ENCODE measurements around the gene CORO1C. TPM values are rescaled to one million over a fixed set of nuclear protein-coding genes. Genes with fewer than 3 reads are reported as not detected.

Gene CORO1C
- total RNA-seq, 4 donors from 2014 or later, result 24.7 to 47.6 (median 30.9) TPM

DNA sequence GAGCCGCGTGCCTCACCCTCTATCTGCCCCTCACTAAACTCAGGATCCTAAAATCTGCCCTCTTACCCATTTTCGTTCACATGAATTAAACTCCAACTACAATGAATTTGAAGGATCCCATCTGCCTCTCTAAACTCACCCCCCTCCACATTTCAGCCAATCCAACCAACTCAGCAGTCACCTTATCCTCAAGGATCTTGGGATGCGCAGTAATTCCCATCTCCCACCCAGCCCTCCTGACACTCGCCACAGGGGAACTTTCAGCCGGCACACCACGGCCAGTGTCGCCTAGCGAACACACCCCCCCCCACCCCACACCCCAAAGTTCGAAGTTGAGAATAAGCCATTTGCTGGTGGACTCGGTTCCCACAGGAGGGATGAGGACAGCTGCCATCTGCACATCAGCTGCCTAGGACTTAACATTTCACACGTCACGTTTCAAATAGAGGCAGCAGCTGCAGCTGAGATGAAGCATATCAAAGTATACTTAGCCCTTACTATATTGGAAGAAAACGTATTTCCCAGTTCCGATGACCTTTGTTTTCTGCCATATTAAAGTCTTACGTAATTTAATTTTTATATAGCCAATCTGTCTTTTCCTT, 88.9 kb downstream of the CORO1C start:
- Histone ChIP-seq H3K36me3 (peaks cover 0 to 29% of the 10 kb centered on the region in 2 donors), H3K27me3 (peaks cover 0 to 5% (median 0%) of the 10 kb centered on the region in 3 donors), H3K27ac (peak overlapping the region; percentile 2 to 33 (median 8)), H3K4me1 (peaks cover 36 to 43% of the 10 kb centered on the region in 2 donors), H3K4me3 (no peak overlapping the region), H3K9me3 (no peaks in the 10 kb centered on the region)
- DNase-seq, result peak in 1 of 2 donors; percentile 31
- no peak for ATAC-seq
- intact Hi-C loops (cut with DNase I; ENCODE audit: low total_unique reads) (no loop called here), in situ Hi-C loops (cut with MboI; ENCODE audit: low sequenced_read_pairs in 4 of 4) (loop anchor here (25.0 kb wide), 2 partner anchors 320 to 445 kb away; partner anchors contain the start of genes ALKBH2 (in 2 of the 4) and UNG (in 2 of the 4))
- no peak for TF ChIP-seq POLR2A (IDR thresholded peaks at IDR 0.05)
- TF ChIP-seq, protein P1, sequence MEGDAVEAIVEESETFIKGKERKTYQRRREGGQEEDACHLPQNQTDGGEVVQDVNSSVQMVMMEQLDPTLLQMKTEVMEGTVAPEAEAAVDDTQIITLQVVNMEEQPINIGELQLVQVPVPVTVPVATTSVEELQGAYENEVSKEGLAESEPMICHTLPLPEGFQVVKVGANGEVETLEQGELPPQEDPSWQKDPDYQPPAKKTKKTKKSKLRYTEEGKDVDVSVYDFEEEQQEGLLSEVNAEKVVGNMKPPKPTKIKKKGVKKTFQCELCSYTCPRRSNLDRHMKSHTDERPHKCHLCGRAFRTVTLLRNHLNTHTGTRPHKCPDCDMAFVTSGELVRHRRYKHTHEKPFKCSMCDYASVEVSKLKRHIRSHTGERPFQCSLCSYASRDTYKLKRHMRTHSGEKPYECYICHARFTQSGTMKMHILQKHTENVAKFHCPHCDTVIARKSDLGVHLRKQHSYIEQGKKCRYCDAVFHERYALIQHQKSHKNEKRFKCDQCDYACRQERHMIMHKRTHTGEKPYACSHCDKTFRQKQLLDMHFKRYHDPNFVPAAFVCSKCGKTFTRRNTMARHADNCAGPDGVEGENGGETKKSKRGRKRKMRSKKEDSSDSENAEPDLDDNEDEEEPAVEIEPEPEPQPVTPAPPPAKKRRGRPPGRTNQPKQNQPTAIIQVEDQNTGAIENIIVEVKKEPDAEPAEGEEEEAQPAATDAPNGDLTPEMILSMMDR (IDR thresholded peaks at IDR 0.05 in 4 of 5, conservative IDR thresholded peaks at IDR 0.05 in 1 of 5), result no peak

DNA sequence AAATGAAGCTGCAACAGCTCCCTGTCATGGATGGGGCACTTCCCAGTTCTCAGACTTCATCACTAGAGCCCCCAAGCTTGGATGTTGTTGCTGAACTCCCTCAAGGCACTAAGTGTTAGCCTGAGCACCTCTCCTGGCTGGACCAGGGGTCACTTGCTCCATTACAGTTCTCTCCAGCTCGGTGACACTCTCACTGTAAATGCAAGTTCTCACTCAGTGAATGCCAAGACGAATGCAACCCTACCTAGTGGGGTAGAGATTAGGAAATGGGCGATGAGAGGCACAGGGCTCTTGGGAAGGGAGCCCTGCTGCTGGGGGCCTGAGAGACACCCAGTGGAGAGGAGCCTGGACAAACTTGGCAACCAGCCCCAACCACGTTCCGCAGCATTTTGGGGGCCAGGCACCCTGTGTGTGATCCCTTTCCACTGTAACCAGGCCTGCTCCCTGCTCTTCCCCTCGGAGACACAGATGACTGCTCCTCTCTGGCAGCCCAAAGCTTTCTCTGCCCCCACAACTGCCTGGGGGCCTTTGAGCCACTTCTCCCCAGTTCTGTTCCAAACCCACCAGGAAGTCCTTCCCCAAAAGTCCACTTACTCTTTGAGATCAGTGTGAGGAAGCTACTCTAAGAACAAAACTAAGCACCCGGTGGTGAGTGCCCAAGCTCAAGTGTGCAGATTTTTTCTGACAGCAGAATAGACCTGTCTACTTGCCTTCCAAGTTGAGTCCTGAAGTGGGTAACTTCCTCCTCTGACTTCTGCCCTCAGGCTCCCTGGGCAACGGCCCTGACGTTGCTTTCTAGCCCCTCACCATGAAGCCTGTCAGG, 89.7 kb downstream of the CORO1C start:
- in situ Hi-C loops (cut with MboI; ENCODE audit: low sequenced_read_pairs in 4 of 4), result loop anchor here (25.0 kb wide), 2 partner anchors 321 to 446 kb away; partner anchors contain the start of genes ALKBH2 (in 2 of the 4) and UNG (in 2 of the 4)
- H3K9me3 ChIP-seq, result no peaks in the 10 kb centered on the region
- peaks cover 0 to 8% (median 0%) of the 10 kb centered on the region in 3 donors for H3K27me3 ChIP-seq
- intact Hi-C loops (cut with DNase I; ENCODE audit: low total_unique reads), result no loop called here
- peaks cover 36 to 43% of the 10 kb centered on the region in 2 donors for H3K4me1 ChIP-seq
- peak overlapping the region; percentile 2 to 39 (median 20) for H3K27ac ChIP-seq
- ATAC-seq (peak; percentile 4 to 5), DNase-seq (peak in 1 of 2 donors; percentile 18)
- no peak overlapping the region for H3K4me3 ChIP-seq
- TF ChIP-seq POLR2A (IDR thresholded peaks at IDR 0.05), result no peak
- TF ChIP-seq, protein P1 (IDR thresholded peaks at IDR 0.05 in 4 of 5, conservative IDR thresholded peaks at IDR 0.05 in 1 of 5), result no peak
- peaks cover 0 to 22% of the 10 kb centered on the region in 2 donors for H3K36me3 ChIP-seq

DNA sequence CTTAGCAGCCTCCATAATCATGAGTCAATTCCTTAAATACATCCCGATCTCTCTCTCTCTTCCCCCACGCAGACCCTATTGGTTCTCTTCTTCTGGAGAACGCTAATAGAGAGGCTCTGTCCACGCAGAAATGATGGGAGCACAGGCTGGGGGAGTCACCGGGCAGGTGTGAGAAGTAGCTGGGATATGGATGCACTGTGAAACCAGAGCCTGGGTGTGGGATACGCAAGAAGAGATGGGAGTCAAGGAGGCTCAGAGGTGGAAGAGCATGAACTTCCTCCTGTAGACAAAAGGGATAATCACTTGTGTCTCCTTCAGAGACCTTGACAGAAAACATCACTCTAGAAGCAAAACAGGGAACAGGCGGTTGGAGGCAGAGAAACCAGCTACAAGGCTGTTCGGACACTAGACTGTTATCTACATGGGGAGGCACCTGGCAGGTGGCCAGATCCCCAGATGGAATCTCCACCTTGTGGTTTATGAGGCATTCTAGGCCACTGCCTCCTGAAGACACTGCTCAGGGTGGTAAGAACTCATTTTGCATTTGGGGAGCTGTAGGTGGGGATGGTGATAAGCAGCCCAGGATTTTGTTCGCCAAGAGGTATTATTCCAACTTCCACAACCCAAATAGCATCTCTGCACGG, 90.4 kb downstream of the CORO1C start:
- TF ChIP-seq POLR2A (IDR thresholded peaks at IDR 0.05), result no peak
- TF ChIP-seq, protein P1 (IDR thresholded peaks at IDR 0.05 in 4 of 5, conservative IDR thresholded peaks at IDR 0.05 in 1 of 5), result no peak
- no peak overlapping the region for H3K27ac ChIP-seq
- in situ Hi-C loops (cut with MboI; ENCODE audit: low sequenced_read_pairs in 4 of 4) (loop anchor here (25.0 kb wide), 2 partner anchors 321 to 446 kb away; partner anchors contain the start of genes ALKBH2 (in 2 of the 4) and UNG (in 2 of the 4)), intact Hi-C loops (cut with DNase I; ENCODE audit: low total_unique reads) (no loop called here)
- peaks cover 36 to 43% of the 10 kb centered on the region in 2 donors for H3K4me1 ChIP-seq
- peaks cover 0 to 14% of the 10 kb centered on the region in 2 donors for H3K36me3 ChIP-seq
- no peak overlapping the region for H3K4me3 ChIP-seq
- ATAC-seq (peak in 1 of 2 donors; percentile 16), DNase-seq (peak in 1 of 2 donors; percentile 41)
- peaks cover 0 to 8% (median 0%) of the 10 kb centered on the region in 3 donors for H3K27me3 ChIP-seq
- H3K9me3 ChIP-seq, result no peaks in the 10 kb centered on the region

DNA sequence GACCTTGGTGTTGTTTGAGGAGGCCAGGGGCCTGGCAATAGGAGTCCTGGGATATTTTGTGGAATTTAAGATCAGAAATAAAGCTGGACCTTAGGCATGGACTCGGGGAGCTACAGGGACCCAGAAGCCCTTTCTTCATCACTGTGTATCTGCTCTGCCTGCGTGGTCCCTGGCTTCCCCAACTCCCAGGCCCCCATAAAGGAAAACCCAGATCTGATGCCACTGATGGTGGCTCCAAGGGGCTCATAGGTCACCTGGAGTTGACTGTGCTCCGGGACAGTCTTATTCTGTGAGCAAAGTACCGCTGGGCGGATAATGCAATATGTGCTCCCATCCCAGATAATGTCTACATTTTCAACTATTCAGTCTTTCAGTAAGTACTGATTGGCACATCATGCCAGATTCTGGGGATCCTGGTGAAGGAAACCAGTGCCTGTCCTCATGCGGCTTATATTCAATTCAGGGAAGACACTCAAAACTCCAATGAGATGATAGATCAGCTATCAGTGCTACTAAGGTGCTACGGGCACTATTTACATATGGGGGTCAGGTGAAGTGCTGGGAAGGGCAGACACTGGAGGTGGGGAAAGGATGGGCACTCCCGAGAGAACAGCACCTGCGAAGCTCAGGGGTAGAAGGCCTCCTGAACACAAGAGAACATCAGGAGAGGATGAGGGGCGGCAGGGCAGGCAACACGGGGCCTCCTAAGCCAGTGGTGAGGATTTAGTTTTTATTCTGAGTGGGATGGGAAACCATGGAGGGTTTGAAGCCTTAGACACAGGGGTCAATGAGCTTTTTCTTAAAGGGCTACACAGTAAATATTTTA, 92.1 kb downstream of the CORO1C start:
- H3K27ac ChIP-seq, result peak overlapping the region in 2 of 4 donors; percentile 6 to 18
- H3K4me3 ChIP-seq, result no peak overlapping the region
- in situ Hi-C loops (cut with MboI; ENCODE audit: low sequenced_read_pairs in 4 of 4) (loop anchor here (25.0 kb wide), 2 partner anchors 323 to 448 kb away; partner anchors contain the start of genes ALKBH2 (in 2 of the 4) and UNG (in 2 of the 4)), intact Hi-C loops (cut with DNase I; ENCODE audit: low total_unique reads) (no loop called here)
- H3K27me3 ChIP-seq, result peaks cover 0 to 11% (median 0%) of the 10 kb centered on the region in 3 donors
- H3K9me3 ChIP-seq, result no peaks in the 10 kb centered on the region
- peak in 1 of 2 donors; percentile 11 for DNase-seq
- TF ChIP-seq, protein P1 (IDR thresholded peaks at IDR 0.05 in 4 of 5, conservative IDR thresholded peaks at IDR 0.05 in 1 of 5), result no peak
- TF ChIP-seq POLR2A (IDR thresholded peaks at IDR 0.05), result no peak
- H3K36me3 ChIP-seq, result no peaks in the 10 kb centered on the region
- ATAC-seq, result no peak
- H3K4me1 ChIP-seq, result peaks cover 33 to 39% of the 10 kb centered on the region in 2 donors
